HUES48 (cell line): Measurements from ENCODE around the gene NDUFAF7.
"Not testable (repeated sequence)": the region's sequence is repeated elsewhere in the genome, so short reads cannot be mapped to it uniquely, and the experiment has no call there.

Source experiments
- H3K27ac ChIP-seq: one replicate; pipeline ENCODE4 v1.7.0; 2013; ENCODE audit warnings: low read depth, low read length, inconsistent platforms
- H3K27me3 ChIP-seq: 2 replicates; pipeline ENCODE4 v1.6.1; 2013; ENCODE audit warnings: mild to moderate bottlenecking, low read length; ENCODE audit not compliant: control insufficient read depth, insufficient read depth
- H3K36me3 ChIP-seq: 2 replicates; pipeline ENCODE4 v1.6.1; 2013; ENCODE audit warnings: low read length; ENCODE audit not compliant: control insufficient read depth, insufficient read depth
- H3K4me1 ChIP-seq: 2 replicates; pipeline ENCODE4 v1.6.1; 2013; ENCODE audit warnings: mild to moderate bottlenecking, low read length; ENCODE audit not compliant: control insufficient read depth, insufficient read depth
- H3K4me3 ChIP-seq: 2 replicates; pipeline ENCODE4 v1.5.1; 2013; ENCODE audit warnings: mild to moderate bottlenecking, low read depth, low read length
- H3K9ac ChIP-seq: 2 replicates; pipeline ENCODE4 v1.6.1; 2013; ENCODE audit warnings: mild to moderate bottlenecking, low read depth, low read length, moderate library complexity
- H3K9me3 ChIP-seq: 2 replicates; pipeline ENCODE4 v1.6.1; 2013; ENCODE audit warnings: low read length; ENCODE audit not compliant: control insufficient read depth, insufficient read depth

NDUFAF7 gene

GRCh38 chr2:37281916-37282315, 50.5 kb downstream of the NDUFAF7 start:
- H3K4me1 ChIP-seq: no peaks in the 10 kb centered on the region
- no peak overlapping the region for H3K9ac ChIP-seq
- no peaks in the 10 kb centered on the region for H3K27me3 ChIP-seq
- no peak overlapping the region for H3K27ac ChIP-seq
- H3K4me3 ChIP-seq: no peak overlapping the region
- no peaks in the 10 kb centered on the region for H3K9me3 ChIP-seq
- peaks cover 85% of the 10 kb centered on the region for H3K36me3 ChIP-seq

DNA sequence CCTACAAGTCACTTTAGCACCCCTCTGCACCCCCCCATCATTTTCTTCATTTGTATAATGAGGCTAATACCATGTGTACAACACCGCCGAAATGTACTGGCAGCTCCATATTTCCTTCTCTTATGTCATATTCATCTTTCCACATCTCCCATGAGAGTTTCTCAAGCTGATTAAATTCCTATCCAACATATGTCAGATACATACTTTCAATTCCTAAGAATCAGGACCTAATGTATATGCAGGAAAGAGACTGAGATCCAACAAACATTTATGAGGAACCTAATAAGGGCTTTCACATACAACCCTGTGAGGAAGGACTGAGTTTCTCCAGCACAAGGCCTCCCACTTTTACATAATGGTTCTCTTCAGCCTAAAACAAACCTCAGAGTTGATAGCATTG, 51.3 kb downstream of the NDUFAF7 start:
- Histone ChIP-seq H3K27me3 (no peaks in the 10 kb centered on the region), H3K4me3 (no peak overlapping the region), H3K36me3 (peaks cover 84% of the 10 kb centered on the region), H3K27ac (no peak overlapping the region), H3K9me3 (no peaks in the 10 kb centered on the region), H3K9ac (no peak overlapping the region), H3K4me1 (no peaks in the 10 kb centered on the region)

DNA sequence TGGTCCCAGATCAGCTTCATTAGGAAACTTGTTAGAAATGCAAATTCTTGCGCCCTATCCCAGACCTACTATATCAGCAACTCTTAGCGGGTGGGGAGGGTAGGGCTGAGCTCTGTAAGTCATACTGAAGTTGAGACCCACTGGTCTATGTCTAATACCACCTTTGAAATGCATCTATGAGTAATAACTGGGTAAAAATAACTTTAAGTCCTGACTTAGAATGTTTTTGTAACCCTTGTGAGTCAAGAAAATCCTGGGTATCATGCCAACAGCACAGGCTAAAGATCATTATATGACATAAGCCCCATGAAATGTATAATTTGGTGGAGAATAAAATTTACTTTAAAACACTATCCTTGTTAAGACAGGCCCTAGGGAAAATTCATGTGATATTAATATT, 51.7 kb downstream of the NDUFAF7 start:
- Histone ChIP-seq H3K27me3 (no peaks in the 10 kb centered on the region), H3K27ac (no peak overlapping the region), H3K9ac (no peak overlapping the region), H3K4me3 (no peak overlapping the region), H3K36me3 (peaks cover 84% of the 10 kb centered on the region), H3K9me3 (no peaks in the 10 kb centered on the region), H3K4me1 (no peaks in the 10 kb centered on the region)

- H3K27me3 ChIP-seq: no peaks in the 10 kb centered on the region
- no peak overlapping the region for H3K9ac ChIP-seq
- no peaks in the 10 kb centered on the region for H3K4me1 ChIP-seq
- no peaks in the 10 kb centered on the region for H3K9me3 ChIP-seq
- no peak overlapping the region for H3K27ac ChIP-seq
- peaks cover 85% of the 10 kb centered on the region for H3K36me3 ChIP-seq
- H3K4me3 ChIP-seq: no peak overlapping the region
Measured at GRCh38 chr2:37284381-37284780, 52.9 kb downstream of the NDUFAF7 start.

DNA sequence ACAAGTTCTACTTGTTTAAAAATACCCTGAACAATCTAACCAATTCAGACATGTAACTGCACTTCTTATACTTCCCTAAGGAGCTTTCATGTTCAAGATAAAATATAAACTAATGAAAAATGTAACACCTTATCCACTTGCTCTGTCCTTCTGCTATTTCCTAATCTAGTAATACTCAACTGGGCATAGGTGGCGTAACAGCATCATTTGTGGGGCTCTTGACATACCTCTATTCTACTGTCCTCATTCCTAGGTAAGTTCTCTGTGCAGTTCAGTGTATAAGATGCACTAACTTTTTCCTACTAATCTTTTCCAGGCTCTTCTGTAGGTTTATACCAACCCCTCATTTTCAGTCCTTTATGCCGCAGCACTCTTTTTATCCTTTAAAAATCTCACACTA, 56.5 kb downstream of the NDUFAF7 start:
- no peak overlapping the region for H3K9ac ChIP-seq
- no peaks in the 10 kb centered on the region for H3K4me1 ChIP-seq
- H3K36me3 ChIP-seq: peaks cover 74% of the 10 kb centered on the region
- no peaks in the 10 kb centered on the region for H3K27me3 ChIP-seq
- H3K9me3 ChIP-seq: no peaks in the 10 kb centered on the region
- no peak overlapping the region for H3K4me3 ChIP-seq
- no peak overlapping the region for H3K27ac ChIP-seq

- no peak overlapping the region for H3K9ac ChIP-seq
- H3K4me1 ChIP-seq: no peaks in the 10 kb centered on the region
- no peaks in the 10 kb centered on the region for H3K9me3 ChIP-seq
- peaks cover 47% of the 10 kb centered on the region for H3K36me3 ChIP-seq
- no peaks in the 10 kb centered on the region for H3K27me3 ChIP-seq
- no peak overlapping the region for H3K27ac ChIP-seq
- no peak overlapping the region for H3K4me3 ChIP-seq
Measured at GRCh38 chr2:37291680-37292079, 60.2 kb downstream of the NDUFAF7 start.

DNA sequence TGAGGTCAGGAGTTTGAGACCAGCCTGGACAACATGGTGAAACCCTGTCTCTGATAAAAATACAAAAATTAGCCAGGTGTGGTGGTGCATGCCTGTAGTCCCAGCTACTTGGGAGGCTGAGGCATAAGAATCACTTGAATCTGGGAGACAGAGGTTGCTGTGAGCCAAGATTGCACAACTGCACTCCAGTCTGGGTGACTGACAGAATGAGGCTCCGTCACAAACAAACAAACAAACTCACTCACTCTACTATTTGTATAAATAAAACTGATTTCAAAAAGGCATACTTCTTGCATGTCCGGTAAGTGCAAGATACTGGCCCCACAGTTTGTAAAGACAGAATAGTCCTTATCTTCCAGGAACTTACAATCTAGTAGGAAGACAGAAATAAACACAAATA, 63.4 kb downstream of the NDUFAF7 start:
- peaks cover 21% of the 10 kb centered on the region for H3K36me3 ChIP-seq
- not testable (repeated sequence) for H3K9me3 ChIP-seq, H3K27ac ChIP-seq, H3K9ac ChIP-seq, H3K4me3 ChIP-seq, H3K27me3 ChIP-seq, H3K4me1 ChIP-seq

DNA sequence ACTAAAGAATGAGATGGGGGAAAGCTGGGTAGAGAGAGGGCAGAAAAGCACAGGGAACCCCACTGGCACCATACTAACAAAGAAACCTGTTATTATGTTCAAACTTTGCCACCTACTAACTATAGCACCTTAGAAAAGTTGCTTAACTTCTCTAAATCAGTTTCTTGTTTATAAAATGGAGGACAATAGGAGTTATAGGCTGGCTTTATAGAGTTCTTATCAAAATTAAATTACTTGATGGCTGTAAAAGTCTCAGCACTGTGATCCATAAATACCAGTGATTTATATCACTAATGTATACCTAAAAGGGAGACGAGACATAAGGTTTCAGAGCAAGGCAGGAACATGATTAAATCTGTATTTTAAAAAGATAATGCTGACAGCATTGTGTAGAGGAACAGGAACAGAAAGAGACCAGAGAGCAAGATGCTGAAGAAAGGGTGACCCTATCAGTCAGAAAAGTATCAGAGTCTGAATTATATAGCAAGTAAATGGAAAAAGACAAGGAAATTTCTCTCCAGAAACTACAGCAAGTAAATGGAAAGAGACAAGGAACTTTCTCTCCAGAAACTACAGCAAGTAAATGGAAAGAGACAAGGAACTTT, 64.1 kb downstream of the NDUFAF7 start:
- Histone ChIP-seq H3K27me3 (no peaks in the 10 kb centered on the region), H3K27ac (no peak overlapping the region), H3K9me3 (no peaks in the 10 kb centered on the region), H3K36me3 (peaks cover 17% of the 10 kb centered on the region), H3K4me1 (no peaks in the 10 kb centered on the region), H3K9ac (no peak overlapping the region), H3K4me3 (no peak overlapping the region)

GRCh38 chr2:37297632-37298031, 66.2 kb downstream of the NDUFAF7 start:
- Histone ChIP-seq H3K27me3 (no peaks in the 10 kb centered on the region), H3K4me3 (no peak overlapping the region), H3K27ac (no peak overlapping the region), H3K9ac (no peak overlapping the region), H3K36me3 (peaks cover 4% of the 10 kb centered on the region; the same call in 1 of the 2 replicates), H3K4me1 (peaks cover 9% of the 10 kb centered on the region; the same call in 1 of the 2 replicates), H3K9me3 (no peaks in the 10 kb centered on the region)
